Suprapubic skin (tissue), 4 donors: ENCODE measurements around the gene KLHDC9. TPM values are rescaled to one million over a fixed set of nuclear protein-coding genes. Genes with fewer than 3 reads are reported as not detected.

Experiments
- DNase-seq, 2 donors: peaks; one replicate each; pipeline ENCODE4 v3.0.0-alpha.2; 2019; ENCODE audit warnings: low spot score in 2 of 2
- H3K27ac ChIP-seq: fragments of 200-600 bp; sonication (generic); one replicate; pipeline ENCODE4 v1.5.1; 2019
- H3K27me3 ChIP-seq: fragments of 200-600 bp; sonication (generic); one replicate; pipeline ENCODE4 v1.5.1; 2019
- H3K36me3 ChIP-seq: fragments of 200-600 bp; sonication (generic); one replicate; pipeline ENCODE4 v1.5.1; 2019
- H3K4me1 ChIP-seq: fragments of 200-600 bp; sonication (generic); one replicate; pipeline ENCODE4 v1.5.1; 2019
- H3K4me3 ChIP-seq: fragments of 200-600 bp; sonication (generic); one replicate; pipeline ENCODE4 v1.5.1; 2019; ENCODE audit warnings: mild to moderate bottlenecking
- H3K9me3 ChIP-seq: fragments of 200-600 bp; sonication (generic); one replicate; pipeline ENCODE4 v1.5.1; 2019
- CTCF ChIP-seq, 2 donors: fragments of 200-600 bp in 1 of 2; fragments of 450-650 bp in 1 of 2; sonication (generic) in 1 of 2; IDR thresholded peaks; one replicate each; pipeline ENCODE4 v1.5.1; 2016 to 2019; ENCODE audit warnings: antibody characterized with exemption in 2 of 2, mild to moderate bottlenecking in 1 of 2, moderate library complexity in 1 of 2
- EP300 ChIP-seq: sonication (generic); formaldehyde crosslinking; IDR thresholded peaks from one replicate; pipeline ENCODE4 v1.6.1; 2017; ENCODE audit warnings: antibody characterized with exemption
- POLR2A ChIP-seq, 2 donors: fragments of 450-650 bp; IDR thresholded peaks; one replicate each; pipeline ENCODE4 v1.6.1; 2017; ENCODE audit warnings: antibody characterized with exemption in 2 of 2, mild to moderate bottlenecking in 2 of 2, moderate library complexity in 2 of 2
- POLR2AphosphoS5 ChIP-seq, 3 donors: sonication (generic); formaldehyde crosslinking; IDR thresholded peaks; one replicate each; pipeline ENCODE4 v1.6.1; 2017; ENCODE audit warnings: antibody characterized with exemption in 3 of 3
- WGBS: methylation state at CpG from one replicate; pipeline ENCODE4 v1.1.5; 2018; 5-methylcytosine and 5-hydroxymethylcytosine counted together
- total RNA-seq, 4 donors: library from RNA; depleted of rRNA; stranded (reverse); fragments of >200 nt; gene quantifications; one replicate each; pipeline ENCODE4 v1.1.0, GENCODE V29; 2016

Gene KLHDC9
- total RNA-seq, 4 donors from 2014 or later = 1.3 to 4.0 (median 1.4) TPM; not detected in 1

- TF ChIP-seq POLR2A (IDR thresholded peaks at IDR 0.05) (no peak), CTCF (IDR thresholded peaks at IDR 0.05) (no peak), EP300 (no peak), POLR2AphosphoS5 (IDR thresholded peaks at IDR 0.05) (no peak)
- H3K36me3 ChIP-seq = peaks cover 3% of the 10 kb centered on the region
- whole genome bisulfite sequencing = 62% methylated on average over 10 of the region's 10 CpGs
- peaks cover 29% of the 10 kb centered on the region for H3K4me1 ChIP-seq
- peak overlapping the region; percentile 63 for H3K27ac ChIP-seq
- H3K27me3 ChIP-seq = no peaks in the 10 kb centered on the region
- H3K9me3 ChIP-seq = no peaks in the 10 kb centered on the region
- H3K4me3 ChIP-seq = peak overlapping the region; percentile 44
- no peak for DNase-seq
Measured at GRCh38 chr1:161068306-161069234, 29.6 kb upstream of the KLHDC9 start.

- H3K27ac ChIP-seq = peak overlapping the region; percentile 63
- WGBS = 73% methylated on average over 9 of the region's 9 CpGs
- TF ChIP-seq EP300 (no peak), CTCF (IDR thresholded peaks at IDR 0.05) (no peak), POLR2AphosphoS5 (IDR thresholded peaks at IDR 0.05) (no peak), POLR2A (IDR thresholded peaks at IDR 0.05) (no peak)
- H3K4me1 ChIP-seq = peaks cover 35% of the 10 kb centered on the region
- peaks cover 3% of the 10 kb centered on the region for H3K36me3 ChIP-seq
- H3K4me3 ChIP-seq = peak overlapping the region; percentile 44
- H3K9me3 ChIP-seq = no peaks in the 10 kb centered on the region
- DNase-seq = no peak
- no peaks in the 10 kb centered on the region for H3K27me3 ChIP-seq
Measured at GRCh38 chr1:161069241-161069640, 28.9 kb upstream of the KLHDC9 start.

GRCh38 chr1:161069731-161070270 is 28.4 kb upstream of the KLHDC9 start, which contains the start of gene ARHGAP30:
TSS of gene ARHGAP30 (minus strand) at chr1:161069891. CDS start at chr1:161069624, 267 bp downstream.
- Histone ChIP-seq H3K27ac (peak within 1 kb of the TSS; percentile 63), H3K36me3 (peaks cover 3% of the 10 kb centered on the region), H3K4me1 (peaks cover 41% of the 10 kb centered on the region), H3K9me3 (no peaks in the 10 kb centered on the region), H3K4me3 (peak within 1 kb of the TSS; percentile 44), H3K27me3 (no peaks in the 10 kb centered on the region)
- 100% methylated on average over 1 of the region's 9 CpGs for WGBS
- TF ChIP-seq EP300 (no peak), POLR2A (IDR thresholded peaks at IDR 0.05) (no peak), CTCF (IDR thresholded peaks at IDR 0.05) (no peak), POLR2AphosphoS5 (IDR thresholded peaks at IDR 0.05) (no peak)
- no peak for DNase-seq

GRCh38 chr1:161070761-161071160 is 27.4 kb upstream of the KLHDC9 start:
- H3K9me3 ChIP-seq = no peaks in the 10 kb centered on the region
- H3K4me3 ChIP-seq = no peak overlapping the region
- no peak for DNase-seq
- peaks cover 3% of the 10 kb centered on the region for H3K36me3 ChIP-seq
- H3K4me1 ChIP-seq = peaks cover 46% of the 10 kb centered on the region
- no peak for TF ChIP-seq POLR2AphosphoS5 (IDR thresholded peaks at IDR 0.05)
- H3K27ac ChIP-seq = no peak overlapping the region
- 91% methylated on average over 4 of the region's 4 CpGs for WGBS
- no peaks in the 10 kb centered on the region for H3K27me3 ChIP-seq

- no peak for TF ChIP-seq POLR2AphosphoS5 (IDR thresholded peaks at IDR 0.05)
- peak; percentile 55 to 66 for TF ChIP-seq CTCF (IDR thresholded peaks at IDR 0.05)
- no peak for TF ChIP-seq EP300
- no peak for TF ChIP-seq POLR2A (IDR thresholded peaks at IDR 0.05)
- Histone ChIP-seq H3K4me1 (peaks cover 50% of the 10 kb centered on the region), H3K27me3 (no peaks in the 10 kb centered on the region), H3K4me3 (no peak overlapping the region), H3K9me3 (no peaks in the 10 kb centered on the region), H3K27ac (no peak overlapping the region), H3K36me3 (peaks cover 3% of the 10 kb centered on the region)
- no peak for DNase-seq
- 74% methylated on average over 9 of the region's 9 CpGs for WGBS
Measured at GRCh38 chr1:161071886-161072371, 26.2 kb upstream of the KLHDC9 start.
